ENCODE measurements around the gene APOC3. TPM values are rescaled to one million over a fixed set of nuclear protein-coding genes. Genes with fewer than 3 reads are reported as not detected.

The APOC3 gene
- total and polyA plus RNA-seq, 2 experiments from 2014 or later, result not detected

GRCh38 chr11:116794851-116795250 lies 34.9 kb upstream of the APOC3 start:
- no peak overlapping the region for H2AFZ ChIP-seq
- Mint-ChIP-seq H3K4me3 (no peak overlapping the region), H3K27ac (no peak overlapping the region), H3K4me1 (peaks cover 12% of the 10 kb centered on the region), H3K36me3 (ENCODE audit: low read depth) (no peaks in the 10 kb centered on the region), H3K27me3 (ENCODE audit: insufficient read depth, low read depth, poor library complexity) (peaks cover 5% of the 10 kb centered on the region), H3K9me3 (no peaks in the 10 kb centered on the region)
- H3K27me3 ChIP-seq (ENCODE audit: insufficient read depth), result no peaks in the 10 kb centered on the region
- no peaks in the 10 kb centered on the region for H3F3A ChIP-seq (replicated peaks; ENCODE audit: low read depth)
- no peaks in the 10 kb centered on the region for H4K20me1 ChIP-seq (replicated peaks; ENCODE audit: insufficient read depth)
- H3K4me3 ChIP-seq, result no peak overlapping the region
- no peak overlapping the region for H3K27ac ChIP-seq (ENCODE audit: low read depth)
- no peak overlapping the region for H3K4me2 ChIP-seq
- H3K9me2 ChIP-seq (ENCODE audit: insufficient read depth), result peaks cover 6% of the 10 kb centered on the region; the same call in 1 of the 2 replicates
- H3K4me1 ChIP-seq (ENCODE audit: insufficient read depth), result no peaks in the 10 kb centered on the region; the same call in 1 of the 2 replicates
- ATAC-seq, result no peak
- TF ChIP-seq ZNF331 (CRISPR knock-in tag; IDR thresholded peaks at IDR 0.05; ENCODE audit: low read depth) (no peak), JUNB (IDR thresholded peaks at IDR 0.05; ENCODE audit: unreplicated experiment) (no peak), STAT1 (IDR thresholded peaks at IDR 0.05; ENCODE audit: unreplicated experiment) (no peak), CREB1 (CRISPR knock-in tag; IDR thresholded peaks at IDR 0.05; ENCODE audit: low read depth) (no peak)
- TF ChIP-seq, protein P1, sequence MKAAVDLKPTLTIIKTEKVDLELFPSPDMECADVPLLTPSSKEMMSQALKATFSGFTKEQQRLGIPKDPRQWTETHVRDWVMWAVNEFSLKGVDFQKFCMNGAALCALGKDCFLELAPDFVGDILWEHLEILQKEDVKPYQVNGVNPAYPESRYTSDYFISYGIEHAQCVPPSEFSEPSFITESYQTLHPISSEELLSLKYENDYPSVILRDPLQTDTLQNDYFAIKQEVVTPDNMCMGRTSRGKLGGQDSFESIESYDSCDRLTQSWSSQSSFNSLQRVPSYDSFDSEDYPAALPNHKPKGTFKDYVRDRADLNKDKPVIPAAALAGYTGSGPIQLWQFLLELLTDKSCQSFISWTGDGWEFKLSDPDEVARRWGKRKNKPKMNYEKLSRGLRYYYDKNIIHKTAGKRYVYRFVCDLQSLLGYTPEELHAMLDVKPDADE (IDR thresholded peaks at IDR 0.05), result no peak
- no peaks in the 10 kb centered on the region for H3K79me2 ChIP-seq (replicated peaks; ENCODE audit: insufficient read depth)
- DNase-seq (ENCODE audit: low spot score), result no peak
- H3K36me3 ChIP-seq (ENCODE audit: insufficient read depth), result no peaks in the 10 kb centered on the region

DNA sequence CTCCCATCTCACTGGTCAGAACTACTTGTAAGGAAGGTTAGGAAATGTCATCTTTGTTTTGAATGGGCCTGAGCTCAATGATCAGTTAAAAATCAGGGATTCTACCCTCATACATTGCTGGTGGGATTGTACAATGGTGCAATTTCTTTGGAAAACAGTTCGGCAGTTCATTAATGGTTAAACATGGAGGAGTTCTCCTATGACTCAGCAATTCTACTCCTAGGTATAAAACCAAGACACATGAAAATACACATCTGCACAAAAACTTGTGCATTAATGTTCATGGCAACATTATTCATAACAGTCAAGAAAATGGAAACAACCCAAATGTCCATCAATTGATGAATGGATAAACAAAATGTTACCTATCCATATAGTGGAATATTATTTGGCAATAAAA lies 33.2 kb upstream of the APOC3 start:
- ATAC-seq, result no peak
- Mint-ChIP-seq H3K4me3 (no peak overlapping the region), H3K4me1 (peaks cover 9% of the 10 kb centered on the region), H3K9me3 (no peaks in the 10 kb centered on the region), H3K36me3 (ENCODE audit: low read depth) (no peaks in the 10 kb centered on the region), H3K27ac (0 out of 2 replicates have a peak overlapping the region, but pooled peaks have one; percentile 36), H3K27me3 (ENCODE audit: insufficient read depth, low read depth, poor library complexity) (no peaks in the 10 kb centered on the region)
- H3K9me2 ChIP-seq (ENCODE audit: insufficient read depth), result peaks cover 6% of the 10 kb centered on the region; the same call in 1 of the 2 replicates
- DNase-seq (ENCODE audit: low spot score), result no peak
- H3F3A ChIP-seq (replicated peaks; ENCODE audit: low read depth), result no peaks in the 10 kb centered on the region
- H3K36me3 ChIP-seq (ENCODE audit: insufficient read depth), result no peaks in the 10 kb centered on the region
- H3K4me1 ChIP-seq (ENCODE audit: insufficient read depth), result no peaks in the 10 kb centered on the region; the same call in 1 of the 2 replicates
- H3K79me2 ChIP-seq (replicated peaks; ENCODE audit: insufficient read depth), result no peaks in the 10 kb centered on the region
- no peaks in the 10 kb centered on the region for H3K27me3 ChIP-seq (ENCODE audit: insufficient read depth)
- H3K27ac ChIP-seq (ENCODE audit: low read depth), result no peak overlapping the region
- H4K20me1 ChIP-seq (replicated peaks; ENCODE audit: insufficient read depth), result no peaks in the 10 kb centered on the region
- no peak overlapping the region for H3K4me2 ChIP-seq
- no peak overlapping the region for H3K4me3 ChIP-seq
- TF ChIP-seq, protein P1 (IDR thresholded peaks at IDR 0.05), result no peak
- TF ChIP-seq EZH2 (IDR thresholded peaks at IDR 0.05; ENCODE audit: low read depth, unreplicated experiment) (no peak), CREB1 (CRISPR knock-in tag; IDR thresholded peaks at IDR 0.05; ENCODE audit: low read depth) (no peak)
- H2AFZ ChIP-seq, result 0 out of 2 replicates have a peak overlapping the region, but pooled peaks have one; percentile 32

DNA sequence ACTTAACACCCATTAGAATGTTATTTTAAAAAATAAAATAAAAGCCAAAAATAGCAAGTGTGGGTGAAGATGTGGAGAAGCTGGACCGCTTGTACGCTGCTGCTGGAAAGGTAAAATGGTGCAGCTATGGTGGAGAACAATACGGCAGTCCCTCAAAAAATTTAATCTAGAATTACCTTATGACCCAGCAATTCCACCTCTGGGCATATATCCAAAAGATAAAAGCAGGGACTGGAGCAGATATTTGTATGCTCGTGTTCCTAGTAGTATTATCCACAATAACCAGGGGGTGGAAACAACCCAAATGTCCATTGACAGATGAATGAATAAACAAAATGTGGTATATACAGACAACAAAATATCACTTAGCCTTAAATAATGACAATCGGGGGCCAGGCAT lies 31.9 kb upstream of the APOC3 start:
- Histone ChIP-seq H4K20me1 (replicated peaks; ENCODE audit: insufficient read depth) (no peaks in the 10 kb centered on the region), H3F3A (replicated peaks; ENCODE audit: low read depth) (no peaks in the 10 kb centered on the region), H3K27me3 (ENCODE audit: insufficient read depth) (no peaks in the 10 kb centered on the region), H3K4me1 (ENCODE audit: insufficient read depth) (no peaks in the 10 kb centered on the region; the same call in 1 of the 2 replicates), H3K27ac (ENCODE audit: low read depth) (no peak overlapping the region), H3K9me2 (ENCODE audit: insufficient read depth) (peaks cover 6% of the 10 kb centered on the region; the same call in 1 of the 2 replicates), H2AFZ (no peak overlapping the region), H3K79me2 (replicated peaks; ENCODE audit: insufficient read depth) (no peaks in the 10 kb centered on the region), H3K4me3 (no peak overlapping the region), H3K36me3 (ENCODE audit: insufficient read depth) (no peaks in the 10 kb centered on the region), H3K4me2 (no peak overlapping the region)
- H3K4me3 Mint-ChIP-seq, result no peak overlapping the region
- ATAC-seq (no peak), DNase-seq (ENCODE audit: low spot score) (no peak)
- no peaks in the 10 kb centered on the region for H3K9me3 Mint-ChIP-seq
- H3K36me3 Mint-ChIP-seq (ENCODE audit: low read depth), result no peaks in the 10 kb centered on the region
- no peaks in the 10 kb centered on the region for H3K27me3 Mint-ChIP-seq (ENCODE audit: insufficient read depth, low read depth, poor library complexity)
- no peak overlapping the region for H3K27ac Mint-ChIP-seq
- TF ChIP-seq POLR2AphosphoS5 (IDR thresholded peaks at IDR 0.05; ENCODE audit: low read depth) (no peak), NANOG (IDR thresholded peaks at IDR 0.05; ENCODE audit: borderline replicate concordance) (no peak), EZH2phosphoT487 (IDR thresholded peaks at IDR 0.05; ENCODE audit: unreplicated experiment) (no peak), ZNF331 (CRISPR knock-in tag; IDR thresholded peaks at IDR 0.05; ENCODE audit: low read depth) (no peak), JUNB (IDR thresholded peaks at IDR 0.05; ENCODE audit: unreplicated experiment) (no peak), CTCF (conservative IDR thresholded peaks at IDR 0.05; ENCODE audit: low read depth in 2 of 2) (no peak), EZH2 (IDR thresholded peaks at IDR 0.05; ENCODE audit: low read depth, unreplicated experiment) (no peak), CREB1 (CRISPR knock-in tag; IDR thresholded peaks at IDR 0.05; ENCODE audit: low read depth) (no peak)
- TF ChIP-seq, protein P2, sequence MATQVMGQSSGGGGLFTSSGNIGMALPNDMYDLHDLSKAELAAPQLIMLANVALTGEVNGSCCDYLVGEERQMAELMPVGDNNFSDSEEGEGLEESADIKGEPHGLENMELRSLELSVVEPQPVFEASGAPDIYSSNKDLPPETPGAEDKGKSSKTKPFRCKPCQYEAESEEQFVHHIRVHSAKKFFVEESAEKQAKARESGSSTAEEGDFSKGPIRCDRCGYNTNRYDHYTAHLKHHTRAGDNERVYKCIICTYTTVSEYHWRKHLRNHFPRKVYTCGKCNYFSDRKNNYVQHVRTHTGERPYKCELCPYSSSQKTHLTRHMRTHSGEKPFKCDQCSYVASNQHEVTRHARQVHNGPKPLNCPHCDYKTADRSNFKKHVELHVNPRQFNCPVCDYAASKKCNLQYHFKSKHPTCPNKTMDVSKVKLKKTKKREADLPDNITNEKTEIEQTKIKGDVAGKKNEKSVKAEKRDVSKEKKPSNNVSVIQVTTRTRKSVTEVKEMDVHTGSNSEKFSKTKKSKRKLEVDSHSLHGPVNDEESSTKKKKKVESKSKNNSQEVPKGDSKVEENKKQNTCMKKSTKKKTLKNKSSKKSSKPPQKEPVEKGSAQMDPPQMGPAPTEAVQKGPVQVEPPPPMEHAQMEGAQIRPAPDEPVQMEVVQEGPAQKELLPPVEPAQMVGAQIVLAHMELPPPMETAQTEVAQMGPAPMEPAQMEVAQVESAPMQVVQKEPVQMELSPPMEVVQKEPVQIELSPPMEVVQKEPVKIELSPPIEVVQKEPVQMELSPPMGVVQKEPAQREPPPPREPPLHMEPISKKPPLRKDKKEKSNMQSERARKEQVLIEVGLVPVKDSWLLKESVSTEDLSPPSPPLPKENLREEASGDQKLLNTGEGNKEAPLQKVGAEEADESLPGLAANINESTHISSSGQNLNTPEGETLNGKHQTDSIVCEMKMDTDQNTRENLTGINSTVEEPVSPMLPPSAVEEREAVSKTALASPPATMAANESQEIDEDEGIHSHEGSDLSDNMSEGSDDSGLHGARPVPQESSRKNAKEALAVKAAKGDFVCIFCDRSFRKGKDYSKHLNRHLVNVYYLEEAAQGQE (IDR thresholded peaks at IDR 0.05; ENCODE audit: unreplicated experiment), result no peak
- H3K4me1 Mint-ChIP-seq, result peaks cover 4% of the 10 kb centered on the region

Measured in GM23338 (cell line).